ENCODE data around the gene OPCML. TPM values are rescaled to one million over a fixed set of nuclear protein-coding genes. Genes with fewer than 3 reads are reported as not detected.

Gene OPCML
- total and polyA plus RNA-seq, 2 donors (not counting 1 experiment from before 2014, with no cell fraction given) = 0.99 to 2.8 TPM

- Histone ChIP-seq H3K27me3 (ENCODE audit: control insufficient read depth, insufficient read depth, low read length) (no peaks in the 10 kb centered on the region), H2AFZ (ENCODE audit: low read length) (no peak overlapping the region), H3K79me2 (ENCODE audit: control insufficient read depth, insufficient read depth, low read length) (no peaks in the 10 kb centered on the region), H3K36me3 (ENCODE audit: control insufficient read depth, insufficient read depth, low read length) (no peaks in the 10 kb centered on the region), H3K4me2 (ENCODE audit: extremely low read depth, insufficient read depth, low read length) (no peak overlapping the region), H3K9ac (ENCODE audit: insufficient read depth, low read length) (no peak overlapping the region), H3K4me1 (ENCODE audit: control insufficient read depth, extremely low read depth, insufficient read depth, low read length) (no peaks in the 10 kb centered on the region), H4K20me1 (ENCODE audit: control insufficient read depth, extremely low read depth, insufficient read depth, low read length) (no peaks in the 10 kb centered on the region), H3K4me3 (replicated peaks in 1 of 4; ENCODE audit: control extremely low read depth in 1 of 4, insufficient read depth in 1 of 4, low read depth in 3 of 4, low read length in 4 of 4) (no peak overlapping the region), H3K9me3 (ENCODE audit: control insufficient read depth, insufficient read depth, low read depth, low read length) (no peaks in the 10 kb centered on the region), H3K27ac (ENCODE audit: insufficient read depth, low read length) (no peak overlapping the region)
- no peak for DNase-seq (ENCODE audit: low read depth in 2 of 2)
- TF ChIP-seq CTCF (conservative IDR thresholded peaks at IDR 0.05 in 1 of 2, IDR thresholded peaks at IDR 0.05 in 1 of 2; ENCODE audit: low read depth in 1 of 2, low read length in 2 of 2) = no peak
Observed at GRCh38 chr11:133082453-133082781, 449.9 kb downstream of the OPCML start.

GRCh38 chr11:133081730-133082452, 450.4 kb downstream of the OPCML start:
- no peaks in the 10 kb centered on the region for H3K4me1 ChIP-seq (ENCODE audit: control insufficient read depth, extremely low read depth, insufficient read depth, low read length)
- H3K36me3 ChIP-seq (ENCODE audit: control insufficient read depth, insufficient read depth, low read length) = no peaks in the 10 kb centered on the region
- H3K4me3 ChIP-seq (replicated peaks in 1 of 4; ENCODE audit: control extremely low read depth in 1 of 4, insufficient read depth in 1 of 4, low read depth in 3 of 4, low read length in 4 of 4) = no peak overlapping the region
- TF ChIP-seq CTCF (conservative IDR thresholded peaks at IDR 0.05 in 1 of 2, IDR thresholded peaks at IDR 0.05 in 1 of 2; ENCODE audit: low read depth in 1 of 2, low read length in 2 of 2) = no peak
- TF ChIP-seq EZH2 (IDR thresholded peaks at IDR 0.05; ENCODE audit: low read length, missing control alignments) = no peak
- no peaks in the 10 kb centered on the region for H3K27me3 ChIP-seq (ENCODE audit: control insufficient read depth, insufficient read depth, low read length)
- H3K9ac ChIP-seq (ENCODE audit: insufficient read depth, low read length) = no peak overlapping the region
- H4K20me1 ChIP-seq (ENCODE audit: control insufficient read depth, extremely low read depth, insufficient read depth, low read length) = no peaks in the 10 kb centered on the region
- H3K9me3 ChIP-seq (ENCODE audit: control insufficient read depth, insufficient read depth, low read depth, low read length) = no peaks in the 10 kb centered on the region
- no peak for DNase-seq (ENCODE audit: low read depth in 2 of 2)
- H3K4me2 ChIP-seq (ENCODE audit: extremely low read depth, insufficient read depth, low read length) = no peak overlapping the region
- H2AFZ ChIP-seq (ENCODE audit: low read length) = no peak overlapping the region
- no peak overlapping the region for H3K27ac ChIP-seq (ENCODE audit: insufficient read depth, low read length)
- H3K79me2 ChIP-seq (ENCODE audit: control insufficient read depth, insufficient read depth, low read length) = no peaks in the 10 kb centered on the region

- no peaks in the 10 kb centered on the region for H3K27me3 ChIP-seq (ENCODE audit: control insufficient read depth, insufficient read depth, low read length)
- no peaks in the 10 kb centered on the region for H3K79me2 ChIP-seq (ENCODE audit: control insufficient read depth, insufficient read depth, low read length)
- TF ChIP-seq EZH2 (IDR thresholded peaks at IDR 0.05; ENCODE audit: low read length, missing control alignments) (no peak), CTCF (conservative IDR thresholded peaks at IDR 0.05 in 1 of 2, IDR thresholded peaks at IDR 0.05 in 1 of 2; ENCODE audit: low read depth in 1 of 2, low read length in 2 of 2) (no peak)
- H3K4me2 ChIP-seq (ENCODE audit: extremely low read depth, insufficient read depth, low read length) = no peak overlapping the region
- no peak overlapping the region for H3K9ac ChIP-seq (ENCODE audit: insufficient read depth, low read length)
- no peak overlapping the region for H3K4me3 ChIP-seq (replicated peaks in 1 of 4; ENCODE audit: control extremely low read depth in 1 of 4, insufficient read depth in 1 of 4, low read depth in 3 of 4, low read length in 4 of 4)
- no peaks in the 10 kb centered on the region for H4K20me1 ChIP-seq (ENCODE audit: control insufficient read depth, extremely low read depth, insufficient read depth, low read length)
- no peaks in the 10 kb centered on the region for H3K36me3 ChIP-seq (ENCODE audit: control insufficient read depth, insufficient read depth, low read length)
- DNase-seq (ENCODE audit: low read depth in 2 of 2) = no peak
- H2AFZ ChIP-seq (ENCODE audit: low read length) = no peak overlapping the region
- no peaks in the 10 kb centered on the region for H3K9me3 ChIP-seq (ENCODE audit: control insufficient read depth, insufficient read depth, low read depth, low read length)
- no peaks in the 10 kb centered on the region for H3K4me1 ChIP-seq (ENCODE audit: control insufficient read depth, extremely low read depth, insufficient read depth, low read length)
- H3K27ac ChIP-seq (ENCODE audit: insufficient read depth, low read length) = no peak overlapping the region
Observed at GRCh38 chr11:133081020-133081419, 451.3 kb downstream of the OPCML start.
